BJ (cell line): Measurements from ENCODE around the gene SLC22A23. TPM values are rescaled to one million over a fixed set of nuclear protein-coding genes. Genes with fewer than 3 reads are reported as not detected.

Experiments used
- CTCF ChIA-PET: fragments of 350-600 bp; formaldehyde crosslinking; extraction: SDS; loops from one replicate; lab custom pipeline; 2021; ENCODE audit warnings: antibody characterized with exemption, inconsistent platforms; lab: Yijun Ruan, JAX
- POLR2A ChIA-PET: fragments of 300-600 bp; sonication (Branson Sonifier 250); formaldehyde crosslinking; extraction: SDS; loops from one replicate; lab custom pipeline; 2021; ENCODE audit warnings: antibody characterized with exemption; lab: Charles Lee
- DNase-seq: peaks from one replicate; pipeline ENCODE4 v3.0.0-alpha.2; 2011; ENCODE audit warnings: low read depth
- H3K27me3 ChIP-seq: 2 replicates; pipeline ENCODE4 v1.6.0; 2011; ENCODE audit warnings: low read length; ENCODE audit not compliant: control insufficient read depth, insufficient read depth
- H3K36me3 ChIP-seq: 2 replicates; pipeline ENCODE4 v1.5.1; 2011; ENCODE audit warnings: low read length; ENCODE audit not compliant: control insufficient read depth, insufficient read depth
- H3K4me3 ChIP-seq: 2 replicates; pipeline ENCODE4 v1.5.1; 2011; ENCODE audit warnings: low read depth, mild to moderate bottlenecking, control low read depth, low read length
- polyA plus RNA-seq: library from polyadenylated mRNA; depleted of rRNA; stranded (reverse); fragments of >200 nt; gene quantifications from 2 replicates; pipeline ENCODE4 v1.2.3, GENCODE V29; 2011
- TF ChIP-seq, protein P1 (sequence below): IDR thresholded peaks from 2 replicates; pipeline ENCODE4 v1.5.1; 2011; ENCODE audit warnings: low read depth, mild to moderate bottlenecking, control low read depth, inconsistent platforms, low read length, moderate library complexity; ENCODE audit not compliant: insufficient read depth

The SLC22A23 gene
- polyA plus RNA-seq, 1 experiment = 0.44 TPM

DNA sequence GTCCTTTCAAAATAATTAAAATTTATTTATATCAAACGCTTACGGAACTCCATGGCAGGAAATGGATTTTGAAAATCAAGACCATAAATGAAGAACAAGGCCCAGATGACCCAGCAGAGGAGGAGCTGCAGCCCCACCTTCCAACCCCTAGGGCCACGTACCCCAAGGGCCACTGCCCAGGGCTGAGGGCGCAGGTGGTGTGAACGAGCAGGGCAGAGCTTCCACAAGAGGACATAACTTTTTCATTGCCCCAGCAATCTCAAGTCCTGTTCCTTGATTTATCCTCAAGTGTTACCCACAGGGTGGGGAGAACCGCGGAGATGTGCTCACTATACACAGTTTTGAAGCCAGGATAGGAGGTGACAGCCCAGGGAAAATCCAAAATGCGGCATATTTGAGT lies 155.3 kb downstream of the SLC22A23 start:
- DNase-seq = no peak
- TF ChIP-seq, protein P1, sequence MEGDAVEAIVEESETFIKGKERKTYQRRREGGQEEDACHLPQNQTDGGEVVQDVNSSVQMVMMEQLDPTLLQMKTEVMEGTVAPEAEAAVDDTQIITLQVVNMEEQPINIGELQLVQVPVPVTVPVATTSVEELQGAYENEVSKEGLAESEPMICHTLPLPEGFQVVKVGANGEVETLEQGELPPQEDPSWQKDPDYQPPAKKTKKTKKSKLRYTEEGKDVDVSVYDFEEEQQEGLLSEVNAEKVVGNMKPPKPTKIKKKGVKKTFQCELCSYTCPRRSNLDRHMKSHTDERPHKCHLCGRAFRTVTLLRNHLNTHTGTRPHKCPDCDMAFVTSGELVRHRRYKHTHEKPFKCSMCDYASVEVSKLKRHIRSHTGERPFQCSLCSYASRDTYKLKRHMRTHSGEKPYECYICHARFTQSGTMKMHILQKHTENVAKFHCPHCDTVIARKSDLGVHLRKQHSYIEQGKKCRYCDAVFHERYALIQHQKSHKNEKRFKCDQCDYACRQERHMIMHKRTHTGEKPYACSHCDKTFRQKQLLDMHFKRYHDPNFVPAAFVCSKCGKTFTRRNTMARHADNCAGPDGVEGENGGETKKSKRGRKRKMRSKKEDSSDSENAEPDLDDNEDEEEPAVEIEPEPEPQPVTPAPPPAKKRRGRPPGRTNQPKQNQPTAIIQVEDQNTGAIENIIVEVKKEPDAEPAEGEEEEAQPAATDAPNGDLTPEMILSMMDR = no peak
- peaks cover 7% of the 10 kb centered on the region; the same call in 1 of the 2 replicates for H3K27me3 ChIP-seq
- no peaks in the 10 kb centered on the region for H3K36me3 ChIP-seq
- CTCF ChIA-PET = no interaction called here
- POLR2A ChIA-PET = no interaction called here
- no peak overlapping the region for H3K4me3 ChIP-seq

DNA sequence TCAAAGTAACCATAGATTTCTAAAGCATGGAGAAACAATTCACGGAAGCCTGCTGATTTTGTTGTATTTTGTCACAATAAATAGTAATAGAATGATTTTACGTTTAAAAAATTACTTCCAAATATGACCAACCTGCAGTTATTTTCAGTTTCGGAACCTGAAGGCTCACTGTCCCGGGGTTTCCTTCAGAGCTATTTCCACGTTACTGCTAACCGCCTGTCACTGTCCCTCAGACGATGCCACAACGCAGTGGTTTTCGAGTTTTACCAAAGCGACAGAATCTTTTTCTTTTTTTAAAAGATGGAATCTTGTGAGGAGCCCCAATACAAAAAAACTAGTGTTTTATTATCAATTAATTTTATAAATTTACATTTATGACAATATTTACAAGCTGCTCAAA lies 157.6 kb downstream of the SLC22A23 start:
- TF ChIP-seq, protein P1 = no peak
- ChIA-PET POLR2A (no interaction called here), CTCF (no interaction called here)
- H3K4me3 ChIP-seq = no peak overlapping the region
- peaks cover 5% of the 10 kb centered on the region; the same call in 1 of the 2 replicates for H3K27me3 ChIP-seq
- no peak for DNase-seq
- no peaks in the 10 kb centered on the region for H3K36me3 ChIP-seq

DNA sequence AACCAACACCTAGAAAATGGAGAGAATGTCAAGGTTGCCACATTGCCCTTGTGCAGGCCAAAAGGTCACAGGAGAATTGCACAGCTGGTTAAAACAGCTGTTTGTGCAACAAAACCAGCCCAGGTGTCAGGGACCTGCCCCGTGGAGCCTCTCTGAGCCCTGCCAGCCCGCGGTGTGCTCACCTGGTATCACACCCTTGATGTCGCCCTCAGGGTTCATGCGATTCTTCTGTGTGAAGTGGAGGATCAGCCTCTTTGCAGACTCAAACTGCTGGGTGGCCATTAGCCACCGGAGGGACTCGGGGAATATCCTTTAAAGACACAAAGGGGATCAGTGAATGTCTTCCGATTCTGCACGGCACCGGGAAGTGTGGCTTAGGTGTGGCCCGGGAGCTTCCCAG lies 158.9 kb downstream of the SLC22A23 start:
- ChIA-PET POLR2A (no interaction called here), CTCF (interaction anchor here (1.2 to 1.5 kb wide), 2 partner anchors 16 to 107 kb away, joined by 3 to 4 read pairs; no protein-coding TSS in a partner anchor)
- Histone ChIP-seq H3K27me3 (peaks cover 8% of the 10 kb centered on the region; the same call in 1 of the 2 replicates), H3K36me3 (no peaks in the 10 kb centered on the region), H3K4me3 (no peak overlapping the region)
- TF ChIP-seq, protein P1 = no peak
- DNase-seq = no peak

DNA sequence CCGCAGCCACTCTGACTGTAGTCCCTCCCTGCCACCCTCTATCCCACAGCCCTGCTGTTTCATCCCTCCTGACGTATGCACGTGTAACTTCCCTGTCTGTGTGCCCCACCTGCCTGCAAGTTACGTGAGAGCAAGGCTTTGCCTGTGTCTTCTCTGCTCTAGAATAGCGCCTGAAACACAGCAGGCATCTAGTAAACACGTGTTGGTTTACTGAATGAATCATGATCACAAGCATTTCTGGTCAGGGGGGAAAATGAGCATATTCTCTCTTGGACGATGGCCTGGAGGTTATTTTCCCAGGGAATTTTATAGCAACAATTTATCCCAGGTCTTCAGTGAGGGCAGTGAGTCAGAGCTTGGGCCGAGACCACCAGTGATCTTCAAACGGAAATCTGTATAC lies 159.8 kb downstream of the SLC22A23 start:
- DNase-seq = no peak
- TF ChIP-seq, protein P1 = no peak
- Histone ChIP-seq H3K4me3 (no peak overlapping the region), H3K36me3 (no peaks in the 10 kb centered on the region), H3K27me3 (peaks cover 8% of the 10 kb centered on the region)
- CTCF ChIA-PET = no interaction called here
- POLR2A ChIA-PET = interaction anchor here (0.6 kb wide), 1 partner anchor 353 kb away, joined by 3 read pairs; no protein-coding TSS in a partner anchor

DNA sequence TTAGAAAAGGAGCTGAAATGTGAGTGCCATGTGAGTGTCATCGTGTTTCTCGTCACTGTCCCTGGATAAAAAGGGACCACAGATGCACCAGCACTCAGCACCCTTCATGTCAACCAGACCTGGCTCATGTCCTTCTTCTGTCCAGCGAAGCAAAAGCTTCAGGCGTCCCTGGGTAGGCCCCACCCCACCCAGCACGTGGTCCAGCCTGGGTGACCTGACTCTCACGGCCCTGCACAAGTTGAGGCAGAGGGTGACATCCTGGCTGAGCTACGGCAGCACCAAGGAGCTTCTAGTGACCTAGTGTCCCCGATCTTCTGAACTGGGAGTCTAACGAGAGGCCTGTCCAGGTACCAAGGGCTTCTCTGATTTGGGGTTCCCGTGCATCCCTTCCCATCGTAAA lies 160.3 kb downstream of the SLC22A23 start:
- peaks cover 6% of the 10 kb centered on the region for H3K27me3 ChIP-seq
- POLR2A ChIA-PET = interaction anchor here (0.6 kb wide), 1 partner anchor 354 kb away, joined by 3 read pairs; no protein-coding TSS in a partner anchor
- CTCF ChIA-PET = no interaction called here
- DNase-seq = no peak
- no peaks in the 10 kb centered on the region for H3K36me3 ChIP-seq
- no peak overlapping the region for H3K4me3 ChIP-seq
- TF ChIP-seq, protein P1 = no peak
